ENCODE measurements around the gene LMBR1. TPM values are rescaled to one million over a fixed set of nuclear protein-coding genes. Genes with fewer than 3 reads are reported as not detected.

LMBR1 gene
- total and polyA plus RNA-seq, 2 of the 13 experiments (the other 11 are each of a cell fraction or from before 2014, with no cell fraction given), result 20.9 to 39.6 TPM

GRCh38 chr7:156791241-156791640 lies 101.7 kb downstream of the LMBR1 start:
- no peak overlapping the region for H3K4me3 ChIP-seq (replicated peaks in 1 of 3; ENCODE audit: insufficient read depth in 1 of 3, low read depth in 2 of 3, low read length in 3 of 3)
- no peak overlapping the region for H3K27ac ChIP-seq (ENCODE audit: extremely low read length, insufficient read depth, low read length)
- no peak for DNase-seq (ENCODE audit: low spot score)
- intact Hi-C loops (cut with micrococcal nuclease; ENCODE audit: unreplicated experiment) (no loop called here), in situ Hi-C loops (cut with HindIII; ENCODE audit: extremely low pct_ligation_motif_present, low pct_unique_long_range_greater_than_20kb) (no loop called here)
- BruUV-seq (replicated peaks), result no TSS peak
- no peak overlapping the region for H2AFZ ChIP-seq (ENCODE audit: low read length)
- H4K20me1 ChIP-seq (ENCODE audit: insufficient read depth, low read length), result no peaks in the 10 kb centered on the region
- H3K9ac ChIP-seq (ENCODE audit: insufficient read depth, low read depth, low read length), result no peak overlapping the region
- H3K4me2 ChIP-seq (ENCODE audit: low read depth, low read length), result no peak overlapping the region
- WGBS (ENCODE audit: low lambda C conversion rate), result 75% methylated on average over 4 of the region's 4 CpGs
- TF ChIP-seq SRY (CRISPR knock-in tag; IDR thresholded peaks at IDR 0.05) (no peak), ZNF773 (CRISPR knock-in tag; IDR thresholded peaks at IDR 0.05; ENCODE audit: borderline replicate concordance) (no peak), TP53 (CRISPR knock-in tag; conservative IDR thresholded peaks at IDR 0.05) (no peak), NFYC (CRISPR knock-in tag; IDR thresholded peaks at IDR 0.05) (no peak), MYC (CRISPR knock-in tag; IDR thresholded peaks at IDR 0.05; ENCODE audit: borderline replicate concordance) (no peak), EZH2 (conservative IDR thresholded peaks at IDR 0.05; ENCODE audit: low read depth, low read length) (no peak), ZNF737 (CRISPR knock-in tag; IDR thresholded peaks at IDR 0.05; ENCODE audit: borderline replicate concordance) (no peak), NFKB2 (CRISPR knock-in tag; IDR thresholded peaks at IDR 0.05; ENCODE audit: borderline replicate concordance) (no peak), ZNF792 (CRISPR knock-in tag; IDR thresholded peaks at IDR 0.05) (no peak), ZNF3 (CRISPR knock-in tag; IDR thresholded peaks at IDR 0.05) (no peak), ZNF580 (CRISPR knock-in tag; IDR thresholded peaks at IDR 0.05; ENCODE audit: borderline replicate concordance, low read depth) (no peak)
- POLR2A ChIA-PET, result no interaction called here
- no peaks in the 10 kb centered on the region for H3K79me2 ChIP-seq (ENCODE audit: insufficient read depth, low read length)
- no peak for FAIRE-seq
- no peak for ATAC-seq
- H3K36me3 ChIP-seq (replicated peaks in 1 of 2; ENCODE audit: control insufficient read depth in 1 of 2, insufficient read depth in 2 of 2, low read length in 2 of 2), result peaks cover 0 to 15% of the 10 kb centered on the region in 2 experiments; a peak in 1 of 5 replicates
- no peaks in the 10 kb centered on the region for H3K27me3 ChIP-seq (ENCODE audit: control insufficient read depth in 1 of 2, insufficient read depth in 2 of 2, low read length in 2 of 2)
- H3K9me3 ChIP-seq (ENCODE audit: low read length), result no peaks in the 10 kb centered on the region
- CTCF ChIA-PET (ENCODE audit: low intra/inter-chr PET ratio, low total read pairs), result no interaction called here
- H3K4me1 ChIP-seq (ENCODE audit: insufficient read depth, low read length), result peaks cover 18% of the 10 kb centered on the region

- DNase-seq (ENCODE audit: low spot score) (peak; percentile 56), ATAC-seq (0 out of 3 replicates have a peak, but pooled peaks have one; percentile 38), FAIRE-seq (no peak)
- H3K9ac ChIP-seq (ENCODE audit: insufficient read depth, low read depth, low read length), result no peak overlapping the region
- POLR2A ChIA-PET, result no interaction called here
- H3K9me3 ChIP-seq (ENCODE audit: low read length), result no peaks in the 10 kb centered on the region
- peaks cover 18% of the 10 kb centered on the region for H3K4me1 ChIP-seq (ENCODE audit: insufficient read depth, low read length)
- H3K27ac ChIP-seq (ENCODE audit: extremely low read length, insufficient read depth, low read length), result no peak overlapping the region
- in situ Hi-C loops (cut with HindIII; ENCODE audit: extremely low pct_ligation_motif_present, low pct_unique_long_range_greater_than_20kb) (no loop called here), intact Hi-C loops (cut with micrococcal nuclease; ENCODE audit: unreplicated experiment) (no loop called here)
- H3K79me2 ChIP-seq (ENCODE audit: insufficient read depth, low read length), result no peaks in the 10 kb centered on the region
- no peak overlapping the region for H3K4me2 ChIP-seq (ENCODE audit: low read depth, low read length)
- no peaks in the 10 kb centered on the region for H3K27me3 ChIP-seq (ENCODE audit: control insufficient read depth in 1 of 2, insufficient read depth in 2 of 2, low read length in 2 of 2)
- no peak overlapping the region for H3K4me3 ChIP-seq (replicated peaks in 1 of 3; ENCODE audit: insufficient read depth in 1 of 3, low read depth in 2 of 3, low read length in 3 of 3)
- H4K20me1 ChIP-seq (ENCODE audit: insufficient read depth, low read length), result no peaks in the 10 kb centered on the region
- no TSS peak for BruUV-seq (replicated peaks)
- peaks cover 0 to 7% of the 10 kb centered on the region in 2 experiments; a peak in 1 of 5 replicates for H3K36me3 ChIP-seq (replicated peaks in 1 of 2; ENCODE audit: control insufficient read depth in 1 of 2, insufficient read depth in 2 of 2, low read length in 2 of 2)
- H2AFZ ChIP-seq (ENCODE audit: low read length), result no peak overlapping the region
- CTCF ChIA-PET (ENCODE audit: low intra/inter-chr PET ratio, low total read pairs), result no interaction called here
- TF ChIP-seq NCOA1 (CRISPR knock-in tag; IDR thresholded peaks at IDR 0.05) (no peak), MLX (CRISPR knock-in tag; IDR thresholded peaks at IDR 0.05) (no peak), NCOR1 (IDR thresholded peaks at IDR 0.05; ENCODE audit: borderline replicate concordance, low read length) (peak; percentile 66; the same call in 1 of the 2 replicates), CERS6 (CRISPR knock-in tag; IDR thresholded peaks at IDR 0.05) (no peak), FOXP1 (IDR thresholded peaks at IDR 0.05) (no peak), FOXP1 (CRISPR knock-in tag; IDR thresholded peaks at IDR 0.05) (no peak), HNF4A (CRISPR knock-in tag; IDR thresholded peaks at IDR 0.05) (peak; percentile 58), SOX5 (CRISPR knock-in tag; IDR thresholded peaks at IDR 0.05; ENCODE audit: borderline replicate concordance) (peak; percentile 44; the same call in 1 of the 2 replicates), RBAK (CRISPR knock-in tag; IDR thresholded peaks at IDR 0.05) (no peak), ZNF7 (CRISPR knock-in tag; IDR thresholded peaks at IDR 0.05) (peak; percentile 74), SNRNP70 (IDR thresholded peaks at IDR 0.05; ENCODE audit: low read depth, low read length) (no peak)
These were observed 102.7 kb downstream of the LMBR1 start for GRCh38 chr7:156790264-156790663.

Measured in HepG2 (cell line).